C1 segment of cervical spinal cord (tissue), 14 donors: ENCODE data around the gene CREBBP.

Source experiments
- DNase-seq, 14 donors: peaks; one replicate each; lab custom pipeline; 2025; lab: John Stamatoyannopoulos, UW

Gene CREBBP

DNA sequence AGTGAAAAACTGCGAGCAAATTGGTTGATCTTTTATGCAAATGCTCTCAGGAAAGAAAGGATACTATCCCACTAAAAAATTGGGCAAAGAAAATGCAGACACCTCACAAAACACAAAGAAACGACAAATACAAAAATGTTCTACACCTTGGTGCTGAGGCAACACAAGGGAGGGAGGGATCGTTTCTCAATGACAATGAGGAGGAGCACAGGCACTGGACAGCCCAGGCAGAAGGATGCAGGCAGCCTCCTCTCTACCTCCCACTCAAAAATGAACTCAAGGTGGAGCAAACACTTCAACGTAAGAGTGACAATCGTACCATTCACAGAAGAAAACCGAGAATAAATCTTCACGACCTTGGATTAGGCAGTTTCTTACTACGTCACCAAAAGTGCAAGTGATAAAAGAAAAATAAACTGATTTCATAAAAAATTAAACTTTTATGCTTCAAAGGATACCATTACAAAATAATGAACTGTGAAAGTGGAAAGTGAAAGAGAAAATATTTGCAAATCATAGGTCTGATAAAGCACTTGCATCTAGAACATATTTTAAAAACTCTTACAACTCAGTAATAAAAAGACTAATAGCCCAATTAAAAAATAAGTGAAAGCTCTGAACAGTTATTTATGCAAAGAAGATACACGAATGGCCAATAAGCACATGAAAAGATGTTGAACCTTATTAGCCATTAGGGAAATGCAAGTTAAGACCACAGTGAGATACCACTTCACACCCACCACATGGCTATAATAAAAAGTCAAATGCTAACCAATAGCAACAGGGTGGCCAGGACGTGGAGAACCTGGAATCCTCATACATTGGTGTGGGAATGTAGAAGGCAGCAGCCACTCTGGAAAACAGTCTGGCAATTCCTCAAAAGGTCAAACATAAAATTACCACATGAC is 82.4 kb downstream of the CREBBP start:
- no peak for DNase-seq

DNA sequence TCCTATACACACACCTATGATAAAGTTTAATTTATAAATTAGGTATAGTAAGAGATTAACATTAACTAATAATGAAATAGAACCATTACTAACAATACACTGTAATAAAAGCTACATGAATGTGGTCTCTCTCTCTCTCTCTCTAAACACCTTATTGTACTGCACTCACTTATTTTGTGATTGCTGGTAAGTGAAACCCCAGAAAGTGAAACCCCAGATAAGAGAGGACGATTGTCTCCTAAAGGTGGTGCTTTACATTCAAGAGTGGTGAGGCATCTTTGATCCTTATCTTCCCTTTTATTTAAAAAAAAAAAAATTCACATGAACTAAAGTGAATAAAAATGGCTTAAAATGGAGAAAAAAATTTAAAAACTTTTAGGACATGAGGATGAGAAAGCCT is 83.0 kb downstream of the CREBBP start:
- DNase-seq, result no peak

DNA sequence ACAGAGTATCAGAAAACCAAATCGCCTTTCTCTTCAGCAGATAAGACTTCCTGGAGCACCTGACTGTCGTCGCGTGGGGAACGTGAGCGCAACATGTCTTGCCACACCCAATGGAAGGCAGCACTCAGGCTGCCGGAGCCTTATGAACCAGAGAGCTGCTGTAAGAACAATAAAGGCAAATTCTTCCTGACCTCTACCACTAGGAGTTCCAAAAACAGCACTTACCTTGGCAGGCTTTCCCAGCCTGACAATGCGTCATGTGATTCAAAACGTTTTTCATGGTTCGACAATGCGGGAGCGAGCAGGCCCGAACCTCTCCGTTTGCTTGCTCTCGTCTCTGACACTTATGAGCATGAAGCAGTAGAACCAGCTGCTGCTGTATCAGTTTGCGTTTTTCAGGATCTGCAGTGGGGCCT is 87.3 kb downstream of the CREBBP start:
- DNase-seq, result peak in 3 of 14 donors; percentile 4 to 19 (median 6)

DNA sequence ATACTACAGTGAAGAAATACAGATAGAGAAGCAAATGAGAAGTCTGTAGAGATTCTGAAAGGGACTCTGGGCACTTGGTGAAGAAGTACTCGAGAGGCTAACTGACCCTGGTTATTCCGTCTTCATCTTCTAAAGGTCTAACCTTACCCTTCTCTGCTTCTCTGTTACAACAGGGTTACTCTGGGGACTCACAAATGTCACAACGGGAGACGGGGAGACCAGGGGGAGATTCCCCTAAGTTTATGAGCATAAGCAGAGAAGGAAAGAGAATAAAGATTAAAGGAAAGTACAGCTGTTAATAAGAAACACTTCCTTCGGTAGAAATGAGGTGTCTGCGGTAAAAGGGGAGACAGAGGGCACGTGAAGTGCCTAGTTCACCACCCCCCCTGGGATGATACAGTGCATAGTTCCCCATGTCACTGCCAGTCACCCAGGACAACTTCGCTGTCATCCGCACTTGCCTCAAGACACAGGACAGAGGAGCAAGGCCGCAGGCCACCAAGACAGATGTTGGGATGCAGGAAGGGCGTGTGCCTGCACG is 88.0 kb downstream of the CREBBP start:
- no peak for DNase-seq

DNA sequence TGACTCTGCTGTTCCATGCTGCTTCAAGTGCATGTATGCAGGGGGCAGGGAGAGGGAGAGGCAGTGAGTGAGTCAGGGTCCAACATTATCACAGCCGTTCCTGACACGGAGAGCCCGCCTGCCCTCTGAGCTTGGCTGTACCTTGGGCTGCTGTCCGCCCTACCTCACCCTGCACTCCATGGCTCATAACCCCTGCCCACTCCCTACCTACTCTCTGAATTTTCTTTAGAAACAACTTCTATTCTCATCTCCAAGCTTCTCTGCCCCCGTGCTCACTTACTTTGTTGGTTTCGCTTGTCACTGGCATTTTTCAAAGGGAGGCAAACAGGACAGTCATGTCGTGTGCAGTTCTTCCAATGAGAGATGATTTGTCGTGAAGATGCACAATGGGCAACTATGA is 88.8 kb downstream of the CREBBP start:
- no peak for DNase-seq

DNA sequence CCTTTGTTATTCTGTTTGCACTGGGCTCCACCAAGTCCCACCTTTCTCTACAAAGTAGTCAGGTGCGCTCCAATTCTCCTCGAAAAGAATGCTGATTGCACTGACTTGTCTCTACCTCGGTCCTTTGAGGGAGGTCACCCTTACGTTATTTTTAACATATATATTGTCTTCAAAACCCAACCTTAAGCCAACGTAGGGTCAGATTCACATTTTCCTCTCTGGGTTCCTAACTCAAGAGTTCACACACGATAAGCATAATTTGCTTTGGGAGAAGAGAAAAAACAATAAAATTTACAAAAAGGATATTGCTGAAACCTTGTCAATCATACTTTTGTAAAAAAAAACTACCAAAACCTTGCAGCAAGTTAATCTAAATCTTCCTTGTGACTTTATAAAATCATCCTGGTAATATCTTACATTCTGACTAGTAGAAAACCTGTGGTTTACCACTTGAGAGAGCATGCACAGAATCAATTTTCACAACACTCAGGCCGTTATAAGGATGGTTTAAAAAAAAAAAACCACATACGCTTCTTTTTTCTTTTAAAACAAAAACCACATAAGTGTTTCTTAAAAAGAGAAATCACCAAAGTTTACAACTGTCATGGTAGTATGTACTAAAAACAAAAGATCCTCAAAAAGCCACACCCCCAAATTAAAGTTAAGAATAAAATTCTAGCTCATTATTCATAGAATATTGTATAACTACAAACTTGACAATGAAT is 91.0 kb downstream of the CREBBP start:
- DNase-seq, result no peak

DNA sequence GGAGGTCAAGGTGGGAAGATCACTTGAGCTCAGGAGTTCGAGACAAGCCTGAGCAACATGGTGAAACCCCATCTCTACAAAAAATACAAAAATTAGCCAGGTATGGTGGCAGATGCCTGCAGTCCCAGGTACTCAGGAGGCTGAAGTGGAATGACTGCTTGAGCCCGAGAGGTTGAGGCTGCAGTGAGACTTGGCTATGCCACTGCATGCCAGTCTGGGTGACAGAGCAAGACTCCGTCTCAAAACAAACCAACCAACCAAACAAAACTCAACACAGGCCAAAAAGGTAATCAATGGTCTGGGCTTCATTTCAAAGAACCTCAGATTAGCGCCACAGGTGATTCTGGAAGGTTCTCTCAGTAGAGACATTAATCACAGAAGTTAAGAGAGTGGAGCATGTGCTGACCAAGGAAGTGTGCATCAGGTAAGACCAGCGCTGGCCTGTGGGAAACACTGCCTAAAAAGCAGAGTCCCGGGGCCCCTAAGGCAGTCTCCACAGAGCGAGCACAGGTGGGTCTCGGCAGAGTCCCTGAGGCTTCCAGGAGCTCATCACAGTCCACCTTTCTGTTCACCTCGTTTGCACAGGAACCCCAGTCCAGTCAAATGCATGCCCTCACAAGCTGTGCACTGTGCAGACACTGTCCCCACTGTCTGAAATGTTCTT is 91.7 kb downstream of the CREBBP start:
- DNase-seq, result no peak

DNA sequence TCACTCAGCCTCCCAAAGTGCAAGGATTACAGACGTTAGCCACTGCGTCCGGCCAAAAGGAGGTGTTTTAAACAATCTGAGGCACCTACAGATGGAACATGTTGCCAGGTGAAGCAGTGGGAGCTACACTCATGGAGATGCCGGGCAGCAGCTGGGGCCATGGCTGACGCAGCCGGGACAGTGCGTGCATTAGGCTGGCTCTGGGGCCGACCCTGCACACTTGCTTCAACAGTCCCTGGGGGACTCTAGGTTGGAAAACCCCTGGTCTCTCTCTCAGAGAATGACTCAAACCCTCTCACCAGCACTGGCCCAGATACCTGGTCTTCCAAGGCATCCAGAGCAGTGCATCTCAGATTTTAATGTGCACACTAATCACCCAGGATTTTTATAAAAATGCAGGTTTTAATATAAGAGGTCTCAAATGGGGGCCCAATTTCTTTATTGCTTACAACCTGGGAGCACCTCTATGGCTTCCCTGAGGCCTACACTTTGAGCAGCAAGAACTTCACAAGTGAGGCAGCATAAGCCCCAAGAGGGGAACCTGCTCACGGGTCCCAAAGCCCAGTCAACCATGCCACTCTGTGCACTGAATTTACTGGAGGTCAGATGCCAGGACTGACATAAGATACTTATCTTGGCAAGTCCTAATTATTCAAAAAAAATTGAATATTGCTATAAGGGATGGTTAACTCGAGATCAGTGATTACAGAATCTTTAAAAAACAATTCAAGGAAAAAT is 92.4 kb downstream of the CREBBP start:
- no peak for DNase-seq

DNA sequence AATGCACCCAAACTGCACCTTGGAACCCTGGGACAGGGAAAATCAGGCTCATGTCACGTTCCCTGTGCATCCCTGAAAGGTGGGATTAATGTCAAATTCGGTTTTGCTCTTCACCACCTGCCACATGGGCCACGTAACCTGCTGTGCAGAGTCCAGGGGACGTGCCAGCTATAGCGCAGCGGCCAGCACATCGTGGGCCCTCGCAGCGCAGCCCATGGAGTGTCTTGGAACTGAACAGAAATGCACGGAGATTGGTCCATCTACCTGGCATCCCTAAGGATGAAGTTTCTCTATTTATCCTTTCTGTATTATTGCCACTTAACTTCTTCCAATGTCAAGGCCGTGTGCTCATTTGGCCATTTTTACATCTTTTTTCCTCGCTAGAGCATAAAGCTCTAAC is 95.1 kb downstream of the CREBBP start:
- no peak for DNase-seq

DNA sequence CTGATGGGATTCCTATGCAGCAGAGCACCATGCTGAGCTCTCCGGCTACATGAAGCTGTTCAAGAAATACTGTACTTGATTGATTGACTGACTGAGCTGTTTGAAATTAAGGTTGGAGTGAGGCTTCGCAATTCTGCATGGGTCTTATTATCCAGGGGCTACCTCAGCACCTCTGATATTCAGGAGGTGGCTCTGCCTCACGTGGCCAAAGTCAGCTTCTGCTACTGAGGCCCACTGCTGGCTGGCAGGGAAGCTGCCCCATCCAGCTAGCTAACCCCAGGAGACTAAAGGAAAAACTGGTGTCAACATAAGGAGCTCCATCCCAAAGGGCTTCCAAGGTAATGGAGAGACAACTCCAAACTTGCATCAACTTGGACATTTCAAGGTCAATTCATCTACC is 97.0 kb downstream of the CREBBP start:
- DNase-seq, result no peak

DNA sequence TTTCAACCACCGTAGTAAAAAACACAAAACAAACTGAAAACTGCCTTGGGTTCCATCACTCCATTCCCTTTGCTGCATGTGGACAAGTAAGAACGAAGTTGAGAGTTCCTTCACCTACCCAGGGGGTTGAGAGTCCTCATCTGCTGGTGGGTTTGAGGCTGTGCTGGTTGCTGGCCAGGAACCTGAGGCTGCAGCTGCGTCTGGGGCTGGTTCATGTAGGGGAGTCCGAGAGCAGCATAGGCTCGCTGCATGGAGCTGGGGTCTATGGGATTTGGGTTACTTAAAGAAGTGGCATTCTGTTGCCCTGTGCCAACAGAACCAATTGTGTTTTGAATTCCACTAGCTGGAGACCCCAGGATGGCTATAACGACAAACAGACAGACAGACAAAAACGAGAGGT is 97.9 kb downstream of the CREBBP start:
- DNase-seq, result no peak

DNA sequence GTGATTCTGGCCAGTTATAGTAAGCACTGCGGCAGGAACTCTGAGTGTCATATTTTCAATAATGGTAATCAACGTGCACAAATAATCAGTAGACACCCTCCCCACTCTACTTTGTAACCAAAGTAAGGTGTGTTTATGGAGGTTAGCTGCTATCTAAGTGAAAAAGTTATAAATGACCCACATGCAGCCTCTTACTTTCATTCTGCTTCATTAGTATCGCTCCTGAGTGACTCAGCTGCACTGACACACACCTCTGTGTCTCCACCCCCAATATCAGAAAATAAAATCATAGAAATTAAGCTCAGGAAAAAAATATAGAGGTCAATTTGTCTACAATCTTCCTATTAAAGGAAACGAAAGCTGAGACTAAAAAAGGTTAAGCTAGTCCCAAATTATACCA is 99.1 kb downstream of the CREBBP start:
- no peak for DNase-seq

DNA sequence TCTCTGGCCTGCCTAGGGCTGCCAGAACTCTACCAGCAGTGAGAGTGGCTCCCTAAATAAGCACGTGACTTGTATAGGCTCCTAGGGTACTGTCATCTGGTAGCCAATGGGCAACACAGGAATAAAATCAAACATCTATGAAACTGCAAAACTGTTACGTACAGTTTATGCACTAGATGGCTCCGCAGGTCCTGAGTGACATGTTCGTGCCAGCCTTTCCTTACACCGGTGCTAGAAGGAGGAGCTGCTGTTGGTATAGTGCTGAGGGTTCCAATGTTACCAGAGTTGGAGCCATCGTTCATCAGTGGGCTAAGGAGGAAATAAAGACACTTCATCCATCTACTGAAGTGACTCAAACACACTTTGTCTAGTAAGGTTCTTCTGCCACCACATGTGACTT is 99.9 kb downstream of the CREBBP start:
- DNase-seq, result no peak

DNA sequence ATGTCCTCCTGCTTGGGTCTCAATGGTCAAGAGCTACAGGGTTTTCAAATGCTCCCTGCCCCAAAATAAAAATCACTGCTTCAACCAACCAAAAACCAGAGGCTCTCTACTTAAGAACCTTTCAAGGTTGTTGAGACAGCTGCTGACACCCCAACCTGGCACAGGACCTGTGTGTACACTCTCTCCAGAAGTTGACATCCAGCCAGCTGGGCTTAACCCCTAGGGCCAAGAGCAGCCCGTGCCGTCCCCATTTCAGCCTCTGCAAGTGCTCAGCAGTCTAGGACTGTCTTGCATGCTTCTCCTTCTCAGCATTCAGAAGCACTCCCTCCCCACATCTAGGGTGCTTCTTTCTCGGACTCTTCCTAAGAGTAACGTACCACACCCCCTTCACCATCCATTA is 104.2 kb downstream of the CREBBP start:
- DNase-seq, result no peak

DNA sequence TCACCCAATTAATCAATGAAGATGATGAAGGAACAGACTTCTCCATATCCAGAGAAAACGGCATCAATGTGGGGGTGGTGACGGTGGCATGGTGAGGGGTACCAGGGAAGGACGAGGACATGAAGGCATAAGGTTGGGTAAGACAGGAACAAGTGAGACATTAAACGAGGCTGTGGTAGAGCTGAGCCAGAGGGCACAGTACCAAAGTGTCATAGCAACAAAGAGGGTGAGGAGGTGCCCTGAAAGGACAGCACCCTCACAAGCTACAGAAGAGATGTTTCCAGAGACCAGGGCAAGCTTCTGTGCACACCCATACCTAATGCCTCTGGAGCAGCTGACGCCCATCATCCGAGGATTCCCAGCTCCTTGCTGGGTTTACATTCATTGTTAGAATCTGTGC is 105.7 kb downstream of the CREBBP start:
- DNase-seq, result no peak

DNA sequence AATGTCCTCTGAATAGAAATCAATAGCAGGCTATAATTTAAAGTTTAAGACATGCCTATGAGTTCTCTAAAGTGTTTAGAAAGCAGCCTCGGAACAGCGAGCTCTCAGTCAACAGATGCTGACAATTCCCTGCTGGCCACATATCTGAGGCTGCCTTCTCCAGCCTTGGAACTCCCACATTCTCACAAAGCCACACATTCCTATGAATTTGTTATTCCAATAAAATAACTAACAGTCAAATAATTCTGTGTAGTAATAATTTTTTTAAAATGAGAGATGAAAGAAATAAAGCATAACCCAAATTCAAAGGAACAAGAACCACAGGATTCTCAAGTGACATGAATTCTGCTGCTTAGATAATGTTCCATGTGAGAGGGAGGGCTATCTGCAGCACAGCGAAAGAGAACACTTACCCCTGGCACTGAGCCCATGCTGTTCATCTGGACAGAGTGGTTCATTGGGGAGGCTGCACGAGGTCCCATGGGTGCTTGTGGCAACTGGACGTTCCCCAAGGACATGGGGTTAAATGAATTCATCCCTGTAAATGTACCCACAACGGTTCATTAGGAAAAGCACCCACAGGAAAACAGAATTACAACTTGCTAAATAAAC is 106.3 kb downstream of the CREBBP start:
- peak in 5 of 14 donors; percentile 2 to 35 (median 4) for DNase-seq

DNA sequence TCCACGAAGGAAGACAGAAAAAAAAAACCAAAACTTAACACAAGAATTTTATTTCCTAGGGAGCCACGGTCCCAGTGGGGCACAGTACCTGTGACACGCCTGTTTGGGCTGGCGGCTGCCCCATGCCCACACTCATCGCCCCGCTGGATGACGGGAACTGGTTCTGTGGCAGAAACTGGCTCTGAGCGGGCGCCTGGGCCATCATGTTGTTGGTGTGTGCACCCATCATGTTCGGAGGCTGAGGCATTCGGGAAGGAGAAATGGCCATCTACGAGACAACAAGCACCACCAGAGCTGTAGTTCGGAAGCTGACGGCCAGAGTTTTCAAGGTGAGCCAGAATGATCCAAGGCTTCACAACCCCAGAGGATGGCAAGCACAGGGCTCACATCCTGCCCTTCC is 106.8 kb downstream of the CREBBP start:
- no peak for DNase-seq

DNA sequence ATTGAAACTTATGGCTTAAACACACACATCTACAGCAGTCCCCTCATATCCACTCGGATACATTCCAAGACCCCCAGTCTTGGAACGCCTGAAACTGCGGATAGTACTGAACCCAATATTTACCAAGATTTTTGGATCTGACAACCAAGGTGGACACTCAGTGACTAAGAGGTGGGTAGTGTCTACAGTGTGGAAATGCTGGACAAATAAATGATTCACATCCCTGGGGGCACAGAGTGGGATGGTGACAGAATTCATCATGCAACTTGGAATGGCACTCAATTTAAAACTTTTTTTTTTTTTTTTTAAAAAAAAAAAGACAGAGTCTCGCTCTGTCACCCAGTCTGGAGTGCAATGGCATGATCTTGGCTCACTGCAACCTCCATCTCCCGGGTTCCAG is 109.0 kb downstream of the CREBBP start:
- DNase-seq, result no peak

DNA sequence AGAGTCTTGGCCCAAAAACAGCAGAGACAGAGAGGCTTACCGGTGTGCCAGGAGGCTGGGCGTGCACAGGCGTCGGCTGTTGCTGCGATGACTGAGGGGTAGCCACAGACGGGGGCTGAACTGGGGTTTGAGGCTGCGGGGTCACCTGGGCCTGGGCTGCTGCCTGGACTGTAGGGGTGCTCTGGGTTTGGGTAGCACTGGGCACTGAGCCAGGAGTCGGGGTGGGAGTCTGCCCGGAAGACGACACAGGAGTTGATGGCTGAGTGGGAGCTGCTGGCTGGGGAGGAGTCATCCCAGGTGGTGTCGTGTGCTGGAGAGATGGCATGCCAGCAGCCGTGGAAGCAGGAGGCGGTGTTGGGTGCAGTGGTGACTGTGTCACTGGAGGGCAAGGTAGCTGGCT is 110.0 kb downstream of the CREBBP start:
- no peak for DNase-seq

DNA sequence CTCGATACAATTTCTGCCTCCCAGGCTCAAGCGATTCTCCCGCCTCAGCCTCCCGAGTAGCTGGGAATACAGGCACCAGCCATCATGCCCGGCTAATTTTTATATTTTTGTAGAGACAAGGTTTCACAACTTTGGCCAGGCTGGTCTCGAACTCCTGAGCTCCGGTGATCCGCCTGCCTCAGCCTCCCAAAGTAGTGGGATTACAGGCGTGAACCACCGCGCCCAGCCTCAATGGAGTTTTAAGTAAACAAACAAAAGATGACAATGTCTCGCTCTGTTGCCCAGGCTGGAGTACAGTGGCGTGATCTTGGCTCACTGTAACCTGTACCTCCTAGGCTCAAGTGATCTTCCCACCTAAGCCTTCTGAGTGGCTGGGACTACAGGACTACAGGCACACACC is 110.6 kb downstream of the CREBBP start:
- no peak for DNase-seq

DNA sequence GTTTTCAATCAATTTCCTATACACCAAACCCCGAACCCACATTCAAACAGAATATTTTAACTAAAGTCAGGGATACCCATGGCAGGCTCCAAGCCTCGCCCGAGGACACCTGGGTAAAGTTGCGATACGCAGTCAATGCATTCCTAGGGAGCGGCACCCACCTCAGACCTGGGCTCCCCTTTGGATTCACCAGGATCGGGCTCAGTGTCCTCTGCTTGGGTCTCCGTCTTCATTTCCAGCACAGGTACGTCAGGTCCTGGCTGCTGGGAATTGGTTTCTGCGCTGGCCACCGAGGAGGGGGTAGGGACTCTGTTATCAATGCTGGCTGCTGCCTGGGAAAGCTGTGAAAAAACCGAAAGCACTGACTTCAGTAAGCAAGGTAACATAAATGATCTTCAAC is 111.5 kb downstream of the CREBBP start:
- no peak for DNase-seq
